ENCODE measurements around the gene ACAD9.

GRCh38 chr3:128878011-128878457 lies 1.4 kb upstream of the ACAD9 start:
- TF ChIP-seq POLR2A (IDR thresholded peaks at IDR 0.05) (no peak), CTCF (IDR thresholded peaks at IDR 0.05) (no peak)
